HCT116 (cell line): ENCODE results near the gene PSORS1C1. TPM values are rescaled to one million over a fixed set of nuclear protein-coding genes. Genes with fewer than 3 reads are reported as not detected.

Experiments used
- ATAC-seq: fragments of 200-7000 bp; cut with Tn5 transposase; 2 replicates; pipeline ENCODE4 v1.9.1; 2020; ENCODE audit warnings: mild to moderate bottlenecking, moderate library complexity
- BruUV-seq: library from RNA; stranded (reverse); fragments of 400-500 nt; replicated peaks from 2 replicates; lab custom pipeline; 2021; lab: Mats Ljungman, UMichigan
- CTCF ChIA-PET: fragments of 300-600 bp; sonication (Branson Sonifier 250); formaldehyde crosslinking; loops from one replicate; lab custom pipeline; 2021; ENCODE audit warnings: antibody characterized with exemption; lab: Charles Lee
- POLR2A ChIA-PET: fragments of 300-600, 350-600 bp; sonication (Branson Sonifier 250); formaldehyde crosslinking; loops from one replicate; lab custom pipeline; 2021; ENCODE audit warnings: antibody characterized with exemption; lab: Charles Lee
- RAD21 ChIA-PET, 2 experiments: fragments of 300-600 bp; sonication (Branson Sonifier 250); formaldehyde crosslinking; loops; one replicate each; lab custom pipeline; 2023; ENCODE audit warnings: low total read pairs in 2 of 2; ENCODE audit not compliant: uncharacterized antibody in 2 of 2, unreplicated experiment in 2 of 2, low non-redundant PET in 1 of 2; lab: Charles Lee
- DNase-seq: peaks from one replicate; pipeline ENCODE4 v3.0.0-alpha.2; 2010; ENCODE audit warnings: low read depth, low spot score
- H2AFZ ChIP-seq: fragments of 200-600 bp; shearing (Covaris generic), sonication (generic); 2 replicates; pipeline ENCODE4 v1.6.1; 2017; ENCODE audit warnings: low read depth, mixed run types, mixed read lengths, antibody characterized with exemption, low read length; ENCODE audit not compliant: poor library complexity, severe bottlenecking
- H3K27ac ChIP-seq: 2 replicates; pipeline ENCODE4 v1.5.1; 2012; ENCODE audit warnings: low read depth, low read length
- H3K27me3 ChIP-seq: fragments of 200-600 bp; sonication (generic); 2 replicates; pipeline ENCODE4 v1.6.1; 2016; ENCODE audit warnings: mixed run types, low read length, mixed read lengths; ENCODE audit not compliant: insufficient read depth
- H3K36me3 ChIP-seq, 2 experiments: fragments of 200-500 bp in 1 of 2; fragments of 200-600 bp in 1 of 2; sonication (Bioruptor generic) in 1 of 2; sonication (generic) in 1 of 2; 2 replicates each; pipeline versions ENCODE4 v1.5.1 to v1.6.1; 2014 to 2016; ENCODE audit warnings: low read length in 2 of 2, inconsistent platforms in 1 of 2, mixed read lengths in 1 of 2, mixed run types in 1 of 2; ENCODE audit not compliant: insufficient read depth in 2 of 2, control insufficient read depth in 1 of 2
- H3K4me1 ChIP-seq, 2 experiments: fragments of 200-600 bp in 1 of 2; sonication (generic) in 1 of 2; 2 replicates each; pipeline versions ENCODE4 v1.5.1 to v1.6.1; 2012 to 2017; ENCODE audit warnings: low read length in 2 of 2, inconsistent platforms in 1 of 2, mild to moderate bottlenecking in 1 of 2, mixed read lengths in 1 of 2, mixed run types in 1 of 2, moderate library complexity in 1 of 2; ENCODE audit not compliant: insufficient read depth in 2 of 2, control insufficient read depth in 1 of 2
- H3K4me2 ChIP-seq: fragments of 200-600 bp; sonication (generic); 2 replicates; pipeline ENCODE4 v1.6.1; 2017; ENCODE audit warnings: mixed run types, low read length, mixed read lengths
- H3K4me3 ChIP-seq, 2 experiments: fragments of 200-600 bp in 1 of 2; sonication (generic) in 1 of 2; replicated peaks in 1 of 2; 2 replicates each; pipeline ENCODE4 v1.5.1; 2011 to 2016; ENCODE audit warnings: low read length in 2 of 2, control low read depth in 1 of 2, low read depth in 1 of 2, mild to moderate bottlenecking in 1 of 2, mixed read lengths in 1 of 2, mixed run types in 1 of 2
- H3K79me2 ChIP-seq: fragments of 200-600 bp; sonication (generic); 2 replicates; pipeline ENCODE4 v1.6.1; 2017; ENCODE audit warnings: mild to moderate bottlenecking, mixed run types, low read length, moderate library complexity, mixed read lengths; ENCODE audit not compliant: insufficient read depth
- H3K9ac ChIP-seq: fragments of 200-600 bp; sonication (generic); 2 replicates; pipeline ENCODE4 v1.6.1; 2016; ENCODE audit warnings: low read length, mixed read lengths
- H3K9me2 ChIP-seq: fragments of 200-600 bp; sonication (generic), shearing (Covaris generic); 2 replicates; pipeline ENCODE4 v1.6.1; 2017; ENCODE audit warnings: mixed run types, mild to moderate bottlenecking, moderate library complexity; ENCODE audit not compliant: insufficient read depth
- H3K9me3 ChIP-seq, 2 experiments: fragments of 200-500 bp in 1 of 2; fragments of 200-600 bp in 1 of 2; sonication (Bioruptor generic) in 1 of 2; sonication (generic) in 1 of 2; 2 replicates each; pipeline ENCODE4 v1.6.1; 2014 to 2017; ENCODE audit warnings: low read length in 2 of 2, mixed read lengths in 2 of 2, inconsistent platforms in 1 of 2, low read depth in 1 of 2, mild to moderate bottlenecking in 1 of 2, mixed run types in 1 of 2, moderate library complexity in 1 of 2; ENCODE audit not compliant: control insufficient read depth in 1 of 2, insufficient read depth in 1 of 2
- H4K20me1 ChIP-seq: fragments of 200-600 bp; sonication (generic), shearing (Covaris generic); 2 replicates; pipeline ENCODE4 v1.6.1; 2017; ENCODE audit warnings: mixed run types, mild to moderate bottlenecking, moderate library complexity; ENCODE audit not compliant: insufficient read depth
- ATF3 ChIP-seq: IDR thresholded peaks from 2 replicates; pipeline ENCODE4 v1.6.1; 2012
- EZH2phosphoT487 ChIP-seq: fragments of 200-600 bp; IDR thresholded peaks from 2 replicates; pipeline ENCODE4 v1.6.1; 2018; ENCODE audit warnings: antibody characterized with exemption, borderline replicate concordance
- FOSL1 ChIP-seq: IDR thresholded peaks from 2 replicates; pipeline ENCODE4 v1.6.1; 2012; ENCODE audit warnings: low read depth
- JUND ChIP-seq: IDR thresholded peaks from 2 replicates; pipeline ENCODE4 v1.6.1; 2012
- MAX ChIP-seq: IDR thresholded peaks from 2 replicates; pipeline ENCODE4 v1.6.1; 2012
- POLR2A ChIP-seq: IDR thresholded peaks from 2 replicates; pipeline ENCODE4 v1.7.0; 2011; ENCODE audit warnings: borderline replicate concordance; ENCODE audit not compliant: insufficient read depth, insufficient read length; ENCODE audit errors: extremely low read depth
- SIN3A ChIP-seq: IDR thresholded peaks from 2 replicates; pipeline ENCODE4 v1.6.1; 2012; ENCODE audit warnings: low read depth
- SRF ChIP-seq: IDR thresholded peaks from 2 replicates; pipeline ENCODE4 v1.6.1; 2012; ENCODE audit warnings: low read depth
- TCF7L2 ChIP-seq: IDR thresholded peaks from 2 replicates; pipeline ENCODE4 v1.7.0; 2011; ENCODE audit warnings: borderline replicate concordance, inconsistent platforms; ENCODE audit not compliant: insufficient read depth, insufficient read length; ENCODE audit errors: extremely low read depth
- YY1 ChIP-seq: IDR thresholded peaks from 2 replicates; pipeline ENCODE4 v1.6.1; 2011; ENCODE audit warnings: low read length, low read depth, moderate library complexity, mild to moderate bottlenecking; ENCODE audit not compliant: insufficient replicate concordance; ENCODE audit errors: extremely low read depth
- ZBTB33 ChIP-seq: IDR thresholded peaks from 2 replicates; pipeline ENCODE4 v1.6.1; 2011; ENCODE audit warnings: mild to moderate bottlenecking, low read length, moderate library complexity; ENCODE audit not compliant: insufficient replicate concordance; ENCODE audit errors: extremely low read depth
- ZFX ChIP-seq: fragments of 450-650 bp; IDR thresholded peaks from 2 replicates; pipeline ENCODE4 v1.6.1; 2017
- ZNF274 ChIP-seq: fragments of 200-500 bp; sonication (Bioruptor generic); IDR thresholded peaks from 2 replicates; pipeline ENCODE4 v1.6.1; 2014; ENCODE audit warnings: mild to moderate bottlenecking, low read depth, low read length, inconsistent platforms
- intact Hi-C: fragments of 100-400 bp; cut with micrococcal nuclease; formaldehyde crosslinking; loops from 2 replicates; pipeline ENCODE4 v1.10.0; 2022
- total RNA-seq: library from RNA; stranded (reverse); gene quantifications from one replicate; pipeline ENCODE4 v1.2.1, GENCODE V29; 2021; ENCODE audit not compliant: unreplicated experiment

PSORS1C1 gene
- total RNA-seq, 1 experiment from 2014 or later = 9.8 TPM

- no peak for DNase-seq
- ChIA-PET CTCF (interaction anchor here (1.0 kb wide), 1 partner anchor 61 kb away, joined by 3 read pairs; no protein-coding TSS in a partner anchor), POLR2A (no interaction called here), RAD21 (no interaction called here)
- Histone ChIP-seq H3K4me3 (no peak overlapping the region), H3K9me2 (no peaks in the 10 kb centered on the region), H3K9me3 (no peaks in the 10 kb centered on the region), H3K4me1 (peaks cover 4 to 13% of the 10 kb centered on the region in 2 experiments; a peak in 3 of 4 replicates), H3K36me3 (no peaks in the 10 kb centered on the region), H3K27me3 (no peaks in the 10 kb centered on the region), H3K27ac (no peak overlapping the region), H3K4me2 (no peak overlapping the region), H3K79me2 (no peaks in the 10 kb centered on the region), H4K20me1 (no peaks in the 10 kb centered on the region), H2AFZ (no peak overlapping the region), H3K9ac (no peak overlapping the region)
- intact Hi-C loops = no loop called here
- TF ChIP-seq JUND (no peak), SRF (no peak), EZH2phosphoT487 (no peak), SIN3A (no peak), YY1 (no peak), MAX (no peak), FOSL1 (no peak), TCF7L2 (no peak), ZFX (no peak), POLR2A (no peak), ZNF274 (no peak), ZBTB33 (no peak), ATF3 (no peak)
- TF ChIP-seq, all 23 proteins: peak for 0
- BruUV-seq = no TSS peak
- ATAC-seq = no peak
Observed at GRCh38 chr6:31135710-31136109, 21.1 kb downstream of the PSORS1C1 start.
